Smooth muscle cell (in vitro differentiated cells): ENCODE measurements around the gene AHSG. TPM values are rescaled to one million over a fixed set of nuclear protein-coding genes. Genes with fewer than 3 reads are reported as not detected.

ENCODE experiments used
- DNase-seq: peaks from one replicate; lab custom pipeline; 2025; ENCODE audit not compliant: unreplicated experiment; lab: John Stamatoyannopoulos, UW
- H2AFZ ChIP-seq: fragments of 200-600 bp; sonication (generic); 2 replicates; pipeline ENCODE4 v1.6.0; 2016; ENCODE audit warnings: antibody characterized with exemption, low read depth, mild to moderate bottlenecking
- H3F3A ChIP-seq: fragments of 200-600 bp; sonication (generic); 2 replicates; pipeline ENCODE4 v1.6.0; 2017; ENCODE audit warnings: antibody characterized with exemption, low read depth
- H3K27ac ChIP-seq: fragments of 200-600 bp; sonication (generic); 2 replicates; pipeline ENCODE4 v1.5.1; 2016; ENCODE audit warnings: low read depth, mild to moderate bottlenecking
- H3K27me3 ChIP-seq: fragments of 200-600 bp; sonication (generic); 2 replicates; pipeline ENCODE4 v1.6.1; 2016; ENCODE audit warnings: low read depth, mild to moderate bottlenecking
- H3K36me3 ChIP-seq: fragments of 200-600 bp; sonication (generic); 2 replicates; pipeline ENCODE4 v1.5.1; 2016; ENCODE audit warnings: low read depth
- H3K4me1 ChIP-seq: fragments of 200-600 bp; sonication (generic); 2 replicates; pipeline ENCODE4 v1.5.1; 2016; ENCODE audit warnings: low read depth
- H3K4me2 ChIP-seq: fragments of 200-600 bp; sonication (generic); 2 replicates; pipeline ENCODE4 v1.6.0; 2016; ENCODE audit warnings: mild to moderate bottlenecking
- H3K4me3 ChIP-seq: fragments of 200-600 bp; sonication (generic); 2 replicates; pipeline ENCODE4 v1.5.1; 2016; ENCODE audit warnings: mild to moderate bottlenecking
- H3K79me2 ChIP-seq: fragments of 200-600 bp; sonication (generic); 2 replicates; pipeline ENCODE4 v1.6.0; 2016; ENCODE audit warnings: low read depth, mild to moderate bottlenecking
- H3K9ac ChIP-seq: fragments of 200-600 bp; sonication (generic); 2 replicates; pipeline ENCODE4 v1.6.0; 2016; ENCODE audit warnings: low read depth
- H3K9me3 ChIP-seq: fragments of 200-600 bp; sonication (generic); replicated peaks from 2 replicates; pipeline ENCODE4 v1.5.1; 2016; ENCODE audit warnings: low read depth
- H4K20me1 ChIP-seq: fragments of 200-600 bp; sonication (generic); 2 replicates; pipeline ENCODE4 v1.6.0; 2016; ENCODE audit warnings: low read depth
- CTCF ChIP-seq: fragments of 200-600 bp; sonication (generic); IDR thresholded peaks from 2 replicates; pipeline ENCODE4 v1.5.1; 2017; ENCODE audit warnings: borderline replicate concordance, mild to moderate bottlenecking, antibody characterized with exemption; ENCODE audit not compliant: insufficient read depth, poor library complexity, severe bottlenecking
- WGBS: methylation state at CpG from one replicate; pipeline ENCODE4 v1.1.7; 2016; ENCODE audit warnings: low lambda C conversion rate; 5-methylcytosine and 5-hydroxymethylcytosine counted together
- polyA plus RNA-seq: library from polyadenylated mRNA; unstranded; fragments of >200 nt; fragmentation: Nextera tagmentation; extraction: Ambion mirVana; gene quantifications from 2 replicates; pipeline ENCODE4 v1.2.1, GENCODE V29; 2016
- total RNA-seq: library from RNA; depleted of rRNA; stranded (reverse); fragments of >200 nt; gene quantifications from 2 replicates; pipeline ENCODE4 v1.2.3, GENCODE V29; 2014

AHSG gene
- total and polyA plus RNA-seq, 2 experiments from 2014 or later: 0.16 to 0.18 TPM

- 88% methylated on average over 6 of the region's 6 CpGs for WGBS
- no peak overlapping the region for H2AFZ ChIP-seq
- H3K9ac ChIP-seq: no peak overlapping the region
- H3K79me2 ChIP-seq: no peaks in the 10 kb centered on the region
- no peaks in the 10 kb centered on the region for H3K36me3 ChIP-seq
- no peaks in the 10 kb centered on the region for H3K4me1 ChIP-seq
- H3K9me3 ChIP-seq: no peaks in the 10 kb centered on the region
- H3F3A ChIP-seq: no peaks in the 10 kb centered on the region
- no peaks in the 10 kb centered on the region for H3K27me3 ChIP-seq
- no peak for DNase-seq
- TF ChIP-seq CTCF: no peak
- H3K27ac ChIP-seq: no peak overlapping the region
- H3K4me3 ChIP-seq: no peak overlapping the region
- H3K4me2 ChIP-seq: no peak overlapping the region
- no peaks in the 10 kb centered on the region for H4K20me1 ChIP-seq
Measured at GRCh38 chr3:186594591-186595113, 18.2 kb upstream of the AHSG start.

GRCh38 chr3:186596568-186597287, 16.1 kb upstream of the AHSG start:
- TF ChIP-seq CTCF: no peak
- Histone ChIP-seq H3K4me3 (no peak overlapping the region), H3F3A (no peaks in the 10 kb centered on the region), H3K27me3 (no peaks in the 10 kb centered on the region), H2AFZ (no peak overlapping the region), H3K4me1 (no peaks in the 10 kb centered on the region), H3K79me2 (no peaks in the 10 kb centered on the region), H3K27ac (no peak overlapping the region), H3K4me2 (peak overlapping the region; percentile 4), H4K20me1 (no peaks in the 10 kb centered on the region), H3K9ac (no peak overlapping the region), H3K9me3 (no peaks in the 10 kb centered on the region), H3K36me3 (no peaks in the 10 kb centered on the region)
- no peak for DNase-seq
- WGBS: 48% methylated on average over 17 of the region's 17 CpGs

- H3F3A ChIP-seq: no peaks in the 10 kb centered on the region
- TF ChIP-seq CTCF: no peak
- no peaks in the 10 kb centered on the region for H3K4me1 ChIP-seq
- H4K20me1 ChIP-seq: no peaks in the 10 kb centered on the region
- no peak overlapping the region for H3K27ac ChIP-seq
- no peak overlapping the region for H3K4me3 ChIP-seq
- no peak overlapping the region for H3K4me2 ChIP-seq
- H3K27me3 ChIP-seq: no peaks in the 10 kb centered on the region
- DNase-seq: no peak
- H2AFZ ChIP-seq: no peak overlapping the region
- no peaks in the 10 kb centered on the region for H3K9me3 ChIP-seq
- WGBS: 64% methylated on average over 11 of the region's 11 CpGs
- H3K36me3 ChIP-seq: no peaks in the 10 kb centered on the region
- no peaks in the 10 kb centered on the region for H3K79me2 ChIP-seq
- no peak overlapping the region for H3K9ac ChIP-seq
Measured at GRCh38 chr3:186598108-186598784, 14.6 kb upstream of the AHSG start.
